ENCODE measurements around the gene PXDN.

- no peak for TF ChIP-seq CTCF (IDR thresholded peaks at IDR 0.05)
- TF ChIP-seq POLR2A (IDR thresholded peaks at IDR 0.05) = no peak
Measured at GRCh38 chr2:1626271-1626681, 118.0 kb downstream of the PXDN start.

All from heart left ventricle (tissue), 13 donors.